Activated naive CD8-positive, alpha-beta T cell (primary cell): ENCODE results near the gene MBL2.

Experiments
- H3K27ac Mint-ChIP-seq: one replicate; pipeline ENCODE4 v1.8.0; 2021; ENCODE audit warnings: mixed read lengths
- H3K27me3 Mint-ChIP-seq: one replicate; pipeline ENCODE4 v1.8.0; 2021; ENCODE audit warnings: mixed read lengths
- H3K36me3 Mint-ChIP-seq: one replicate; pipeline ENCODE4 v1.8.0; 2021; ENCODE audit warnings: mixed read lengths
- H3K4me1 Mint-ChIP-seq: one replicate; pipeline ENCODE4 v1.8.0; 2021; ENCODE audit warnings: low read depth, mixed read lengths
- H3K4me3 Mint-ChIP-seq: one replicate; pipeline ENCODE4 v1.8.0; 2021; ENCODE audit warnings: mild to moderate bottlenecking, mixed read lengths
- H3K9me3 Mint-ChIP-seq: one replicate; pipeline ENCODE4 v1.8.0; 2021; ENCODE audit warnings: low read depth, mixed read lengths

Gene MBL2

GRCh38 chr10:52756295-52756694 is 16.3 kb downstream of the MBL2 start:
- Mint-ChIP-seq H3K4me1 (no peaks in the 10 kb centered on the region), H3K4me3 (no peak overlapping the region), H3K27ac (no peak overlapping the region), H3K9me3 (no peaks in the 10 kb centered on the region), H3K36me3 (no peaks in the 10 kb centered on the region), H3K27me3 (peaks cover 4% of the 10 kb centered on the region)

GRCh38 chr10:52755297-52756062 is 17.1 kb downstream of the MBL2 start:
- Mint-ChIP-seq H3K27ac (no peak overlapping the region), H3K9me3 (no peaks in the 10 kb centered on the region), H3K4me3 (no peak overlapping the region), H3K36me3 (no peaks in the 10 kb centered on the region), H3K27me3 (peaks cover 4% of the 10 kb centered on the region), H3K4me1 (no peaks in the 10 kb centered on the region)

GRCh38 chr10:52752801-52753445 is 19.7 kb downstream of the MBL2 start:
- H3K27me3 Mint-ChIP-seq: peaks cover 4% of the 10 kb centered on the region
- no peaks in the 10 kb centered on the region for H3K9me3 Mint-ChIP-seq
- no peak overlapping the region for H3K4me3 Mint-ChIP-seq
- no peaks in the 10 kb centered on the region for H3K4me1 Mint-ChIP-seq
- no peak overlapping the region for H3K27ac Mint-ChIP-seq
- H3K36me3 Mint-ChIP-seq: no peaks in the 10 kb centered on the region

GRCh38 chr10:52752261-52752660 is 20.3 kb downstream of the MBL2 start:
- Mint-ChIP-seq H3K36me3 (no peaks in the 10 kb centered on the region), H3K27me3 (peaks cover 4% of the 10 kb centered on the region), H3K27ac (no peak overlapping the region), H3K4me1 (no peaks in the 10 kb centered on the region), H3K4me3 (no peak overlapping the region), H3K9me3 (no peaks in the 10 kb centered on the region)

GRCh38 chr10:52751337-52751736 is 21.2 kb downstream of the MBL2 start:
- Mint-ChIP-seq H3K27me3 (peaks cover 4% of the 10 kb centered on the region), H3K9me3 (no peaks in the 10 kb centered on the region), H3K4me1 (no peaks in the 10 kb centered on the region), H3K4me3 (no peak overlapping the region), H3K36me3 (no peaks in the 10 kb centered on the region), H3K27ac (no peak overlapping the region)

- H3K4me1 Mint-ChIP-seq: no peaks in the 10 kb centered on the region
- no peaks in the 10 kb centered on the region for H3K36me3 Mint-ChIP-seq
- H3K9me3 Mint-ChIP-seq: no peaks in the 10 kb centered on the region
- peaks cover 4% of the 10 kb centered on the region for H3K27me3 Mint-ChIP-seq
- no peak overlapping the region for H3K4me3 Mint-ChIP-seq
- H3K27ac Mint-ChIP-seq: no peak overlapping the region
Measured at GRCh38 chr10:52750629-52751028, 22.0 kb downstream of the MBL2 start.

- no peak overlapping the region for H3K27ac Mint-ChIP-seq
- no peaks in the 10 kb centered on the region for H3K4me1 Mint-ChIP-seq
- H3K9me3 Mint-ChIP-seq: no peaks in the 10 kb centered on the region
- H3K27me3 Mint-ChIP-seq: peaks cover 4% of the 10 kb centered on the region
- no peaks in the 10 kb centered on the region for H3K36me3 Mint-ChIP-seq
- H3K4me3 Mint-ChIP-seq: no peak overlapping the region
Measured at GRCh38 chr10:52747694-52748093, 24.9 kb downstream of the MBL2 start.

- H3K4me1 Mint-ChIP-seq: no peaks in the 10 kb centered on the region
- no peak overlapping the region for H3K4me3 Mint-ChIP-seq
- H3K27ac Mint-ChIP-seq: no peak overlapping the region
- H3K27me3 Mint-ChIP-seq: no peaks in the 10 kb centered on the region
- H3K9me3 Mint-ChIP-seq: no peaks in the 10 kb centered on the region
- H3K36me3 Mint-ChIP-seq: no peaks in the 10 kb centered on the region
Measured at GRCh38 chr10:52746169-52746568, 26.4 kb downstream of the MBL2 start.

- Mint-ChIP-seq H3K27ac (no peak overlapping the region), H3K9me3 (no peaks in the 10 kb centered on the region), H3K4me1 (no peaks in the 10 kb centered on the region), H3K4me3 (no peak overlapping the region), H3K27me3 (no peaks in the 10 kb centered on the region), H3K36me3 (no peaks in the 10 kb centered on the region)
Measured at GRCh38 chr10:52744057-52744805, 28.4 kb downstream of the MBL2 start.

- H3K9me3 Mint-ChIP-seq: no peaks in the 10 kb centered on the region
- no peaks in the 10 kb centered on the region for H3K36me3 Mint-ChIP-seq
- H3K27ac Mint-ChIP-seq: no peak overlapping the region
- no peaks in the 10 kb centered on the region for H3K27me3 Mint-ChIP-seq
- no peak overlapping the region for H3K4me3 Mint-ChIP-seq
- no peaks in the 10 kb centered on the region for H3K4me1 Mint-ChIP-seq
Measured at GRCh38 chr10:52742731-52743130, 29.9 kb downstream of the MBL2 start.

- Mint-ChIP-seq H3K9me3 (no peaks in the 10 kb centered on the region), H3K36me3 (no peaks in the 10 kb centered on the region), H3K4me3 (no peak overlapping the region), H3K27me3 (no peaks in the 10 kb centered on the region), H3K27ac (no peak overlapping the region), H3K4me1 (no peaks in the 10 kb centered on the region)
Measured at GRCh38 chr10:52741851-52742250, 30.7 kb downstream of the MBL2 start.

- Mint-ChIP-seq H3K36me3 (no peaks in the 10 kb centered on the region), H3K27me3 (no peaks in the 10 kb centered on the region), H3K4me3 (no peak overlapping the region), H3K27ac (no peak overlapping the region), H3K9me3 (no peaks in the 10 kb centered on the region), H3K4me1 (no peaks in the 10 kb centered on the region)
Measured at GRCh38 chr10:52740913-52741675, 31.5 kb downstream of the MBL2 start.

- no peak overlapping the region for H3K27ac Mint-ChIP-seq
- no peak overlapping the region for H3K4me3 Mint-ChIP-seq
- no peaks in the 10 kb centered on the region for H3K4me1 Mint-ChIP-seq
- H3K27me3 Mint-ChIP-seq: no peaks in the 10 kb centered on the region
- H3K36me3 Mint-ChIP-seq: no peaks in the 10 kb centered on the region
- no peaks in the 10 kb centered on the region for H3K9me3 Mint-ChIP-seq
Measured at GRCh38 chr10:52740155-52740549, 32.4 kb downstream of the MBL2 start.

- H3K4me1 Mint-ChIP-seq: no peaks in the 10 kb centered on the region
- no peaks in the 10 kb centered on the region for H3K36me3 Mint-ChIP-seq
- H3K27me3 Mint-ChIP-seq: no peaks in the 10 kb centered on the region
- H3K9me3 Mint-ChIP-seq: no peaks in the 10 kb centered on the region
- H3K27ac Mint-ChIP-seq: no peak overlapping the region
- H3K4me3 Mint-ChIP-seq: no peak overlapping the region
Measured at GRCh38 chr10:52739380-52740154, 33.0 kb downstream of the MBL2 start.
